Fibroblast of villous mesenchyme (primary cell): ENCODE results near the gene CSTPP1. TPM values are rescaled to one million over a fixed set of nuclear protein-coding genes. Genes with fewer than 3 reads are reported as not detected.

Experiments
- DNase-seq: peaks from one replicate; pipeline ENCODE4 v3.0.0-alpha.2; 2010; ENCODE audit warnings: low read depth
- H3K4me3 ChIP-seq: 2 replicates; pipeline ENCODE4 v1.5.1; 2011; ENCODE audit warnings: low read depth, mild to moderate bottlenecking, low read length
- CTCF ChIP-seq: IDR thresholded peaks from 2 replicates; pipeline ENCODE4 v1.5.1; 2012; ENCODE audit warnings: low read depth, mild to moderate bottlenecking, low read length; ENCODE audit not compliant: insufficient read depth
- total RNA-seq: library from RNA; depleted of rRNA; stranded (reverse); fragments of >200 nt; gene quantifications from 2 replicates; pipeline ENCODE4 v1.2.3, GENCODE V29; 2012

CSTPP1 gene
- total RNA-seq, 1 donor, result 30.2 TPM

- H3K4me3 ChIP-seq, result no peak overlapping the region
- TF ChIP-seq CTCF, result no peak
- no peak for DNase-seq
Measured at GRCh38 chr11:46899501-46900025, 37.0 kb upstream of the CSTPP1 start.

- TF ChIP-seq CTCF, result no peak
- no peak overlapping the region for H3K4me3 ChIP-seq
- no peak for DNase-seq
Measured at GRCh38 chr11:46900091-46900746, 36.3 kb upstream of the CSTPP1 start.

- no peak for DNase-seq
- TF ChIP-seq CTCF, result no peak
Measured at GRCh38 chr11:46901156-46901555, 35.4 kb upstream of the CSTPP1 start.

GRCh38 chr11:46902694-46903093 is 33.9 kb upstream of the CSTPP1 start:
- no peak overlapping the region for H3K4me3 ChIP-seq
- TF ChIP-seq CTCF, result no peak
- no peak for DNase-seq

More at GRCh38 chr11:46901156-46901555, 35.4 kb upstream of the CSTPP1 start:
- no peak overlapping the region for H3K4me3 ChIP-seq

GRCh38 chr11:46903846-46904245 is 32.7 kb upstream of the CSTPP1 start:
- DNase-seq, result no peak
- no peak for TF ChIP-seq CTCF
- no peak overlapping the region for H3K4me3 ChIP-seq

GRCh38 chr11:46905806-46906205 is 30.8 kb upstream of the CSTPP1 start:
- no peak for DNase-seq
- no peak for TF ChIP-seq CTCF
- no peak overlapping the region for H3K4me3 ChIP-seq

- H3K4me3 ChIP-seq, result no peak overlapping the region
- DNase-seq, result no peak
- TF ChIP-seq CTCF, result no peak
Measured at GRCh38 chr11:46906609-46907041, 29.9 kb upstream of the CSTPP1 start.
